Uterine smooth muscle cell (primary cell): ENCODE data around the gene ESRP2. TPM values are rescaled to one million over a fixed set of nuclear protein-coding genes. Genes with fewer than 3 reads are reported as not detected.

Source experiments
- total RNA-seq: library from RNA; depleted of rRNA; stranded (reverse); fragments of >200 nt; gene quantifications from 2 replicates; pipeline ENCODE4 v1.2.3, GENCODE V29; 2014

The ESRP2 gene
- total RNA-seq: 0.12 and 0.22 TPM in 2 replicates

DNA sequence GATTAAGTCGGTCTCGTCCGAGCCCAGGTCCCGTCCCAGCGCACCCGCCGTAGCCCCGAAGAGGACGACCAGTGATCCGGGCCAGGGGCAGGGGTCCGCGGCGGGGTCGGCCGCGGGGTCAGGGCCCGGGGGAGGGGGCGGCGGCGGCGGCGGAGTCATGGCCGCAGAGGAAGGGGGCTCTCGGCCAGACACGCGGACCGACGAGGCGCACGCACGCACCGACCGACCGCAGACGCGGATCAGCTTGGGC lies at the start of gene ESRP2:
TSS of gene ESRP2 (minus strand) at position 241 of the 250 bp plus-strand sequence. CDS start at position 159, 82 bp downstream.

DNA sequence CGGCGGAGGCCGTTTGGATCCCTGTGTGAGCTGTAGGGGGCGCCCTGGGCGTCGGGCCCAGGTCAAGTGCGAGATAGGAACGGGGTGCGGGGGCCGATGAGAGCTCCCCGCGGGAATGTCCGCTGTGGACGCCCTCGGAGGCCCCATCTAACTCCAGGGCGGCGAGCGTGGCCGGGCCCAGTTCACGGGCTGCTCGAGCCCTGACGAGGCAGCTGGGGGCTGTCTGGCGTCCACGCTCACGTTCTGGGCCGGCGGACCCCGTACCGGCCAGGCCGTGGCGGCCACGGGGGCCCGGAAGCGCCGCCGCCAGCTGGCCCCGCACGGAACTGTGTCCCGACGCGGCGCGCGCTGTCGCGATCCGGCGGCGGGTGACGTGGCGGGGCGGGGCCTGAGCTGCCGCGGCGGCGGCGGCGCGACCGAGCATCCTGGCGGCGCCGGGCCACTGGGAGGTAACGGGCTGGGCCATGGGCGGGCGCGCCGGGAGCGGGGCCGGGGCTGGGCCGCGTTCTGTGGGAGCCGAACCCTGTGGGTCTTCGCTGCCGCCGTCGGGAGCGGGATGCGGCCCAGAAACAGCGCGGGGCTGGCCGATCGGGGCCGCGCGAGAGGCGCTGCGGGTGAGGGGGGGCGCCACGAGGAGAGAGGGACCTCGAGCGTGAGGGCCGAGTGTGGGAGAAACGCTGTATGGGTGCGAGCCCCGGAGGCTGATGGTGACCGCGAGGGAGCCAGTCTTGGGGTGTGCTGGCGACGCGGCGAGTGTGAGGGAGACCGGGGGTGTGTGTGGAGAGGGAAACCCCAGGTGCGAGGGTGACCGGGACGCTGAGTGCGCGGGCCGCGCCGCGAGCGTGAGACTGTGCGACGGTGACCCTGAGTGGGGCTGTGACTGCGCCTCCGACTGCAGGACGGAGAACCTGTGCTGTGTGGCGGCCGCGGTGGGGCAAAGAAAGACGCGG lies 28.5 kb upstream of the ESRP2 start, which contains the start of gene SLC7A6:
TSS of gene SLC7A6 (plus strand) at position 399 of the 950 bp plus-strand sequence. CDS start 10,201 bp downstream, outside the sequence.

GRCh38 chr16:68244903-68245853 lies 9.3 kb upstream of the ESRP2 start, which contains the start of gene PLA2G15:
Gene PLA2G15, plus strand, starts transcription at chr16:68245373. Its CDS starts 54 bp downstream, at chr16:68245427.

Other genes starting within 250 kb of the ESRP2 start
- not detected in 2 replicates for gene DPEP2, start 236.6 kb downstream of the ESRP2 start, total RNA-seq
- not detected in 2 replicates for gene DPEP2NB, start 220.2 kb downstream of the ESRP2 start, total RNA-seq
- 14.1 and 20.3 TPM in 2 replicates for gene DDX28, start 212.9 kb downstream of the ESRP2 start, total RNA-seq
- 17.7 and 29.8 TPM in 2 replicates for gene DUS2, start 212.8 kb downstream of the ESRP2 start, total RNA-seq
- 7.3 and 8.4 TPM in 2 replicates for gene NFATC3, start 150.8 kb downstream of the ESRP2 start, total RNA-seq
- gene PLA2G15, start 9.2 kb upstream of the ESRP2 start, total RNA-seq: 32.1 and 38.0 TPM in 2 replicates
- gene SLC7A6, start 28.4 kb upstream of the ESRP2 start, total RNA-seq: 12.6 and 17.3 TPM in 2 replicates
- 14.9 and 17.5 TPM in 2 replicates for gene SLC7A6OS, start 74.8 kb upstream of the ESRP2 start, total RNA-seq
- gene PRMT7, start 74.9 kb upstream of the ESRP2 start, total RNA-seq: 52.0 and 70.6 TPM in 2 replicates
- gene SMPD3, start 212.4 kb upstream of the ESRP2 start, total RNA-seq: under 0.01 and 0.12 TPM in 2 replicates